PFSK-1 (cell line): ENCODE measurements around the gene RASSF3.
A peak's percentile ranks its signal among the peaks of the same experiment; 100 is the strongest.

ENCODE experiments used
- FOXP2 ChIP-seq: optimal IDR thresholded peaks from 2 replicates; pipeline ENCODE3; 2011; ENCODE audit warnings: borderline replicate concordance, control low read depth, inconsistent platforms; ENCODE audit not compliant: insufficient read depth; ENCODE audit errors: extremely low read length, extremely low read depth
- POLR2AphosphoS5 ChIP-seq: IDR thresholded peaks from 2 replicates; pipeline ENCODE4 v1.6.1; 2012; ENCODE audit warnings: low read depth, mild to moderate bottlenecking, control low read depth, low read length, moderate library complexity
- REST ChIP-seq, 2 experiments: IDR thresholded peaks; 2 replicates each; pipeline versions ENCODE4 v1.6.1 to v1.8.0; 2011 to 2012; ENCODE audit warnings: low read depth in 2 of 2, low read length in 2 of 2, control low read depth in 1 of 2, inconsistent platforms in 1 of 2, mild to moderate bottlenecking in 1 of 2, moderate library complexity in 1 of 2; ENCODE audit not compliant: insufficient read depth in 1 of 2
- SIN3A ChIP-seq: IDR thresholded peaks from 2 replicates; pipeline ENCODE4 v1.6.1; 2012; ENCODE audit warnings: mild to moderate bottlenecking, low read length, moderate library complexity, borderline replicate concordance; ENCODE audit not compliant: insufficient read depth
- TAF1 ChIP-seq: IDR thresholded peaks from 2 replicates; pipeline ENCODE4 v1.6.1; 2012; ENCODE audit warnings: low read length, control low read depth, borderline replicate concordance; ENCODE audit not compliant: insufficient read depth

The RASSF3 gene

DNA sequence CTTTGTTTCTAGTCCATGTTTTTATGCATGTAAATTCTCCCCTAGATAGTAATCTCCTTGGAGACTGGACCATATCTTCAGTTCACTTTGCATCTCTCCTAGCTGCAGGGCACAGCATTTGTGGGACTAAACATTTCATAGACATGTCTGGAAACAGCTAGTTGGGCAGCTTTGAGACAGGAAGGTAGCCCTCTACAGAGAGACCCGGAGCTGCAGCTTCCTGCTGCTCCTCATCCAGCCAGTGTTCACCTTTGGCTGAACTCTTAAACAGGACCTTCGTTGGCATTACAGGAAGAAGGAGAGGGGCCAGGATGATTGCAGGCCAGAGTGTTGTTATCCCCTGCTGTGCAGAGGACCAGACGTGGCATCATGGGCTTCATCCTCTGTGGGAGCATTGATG is 96.0 kb downstream of the RASSF3 start:
- TF ChIP-seq SIN3A, result no peak
- TF ChIP-seq REST (IDR thresholded peaks at IDR 0.05; ENCODE audit: insufficient read depth in 1 of 2, low read depth in 2 of 2, low read length in 2 of 2), result 0 out of 4 replicates have a peak, but pooled peaks of 1 of the 2 experiments have one; percentile 40

DNA sequence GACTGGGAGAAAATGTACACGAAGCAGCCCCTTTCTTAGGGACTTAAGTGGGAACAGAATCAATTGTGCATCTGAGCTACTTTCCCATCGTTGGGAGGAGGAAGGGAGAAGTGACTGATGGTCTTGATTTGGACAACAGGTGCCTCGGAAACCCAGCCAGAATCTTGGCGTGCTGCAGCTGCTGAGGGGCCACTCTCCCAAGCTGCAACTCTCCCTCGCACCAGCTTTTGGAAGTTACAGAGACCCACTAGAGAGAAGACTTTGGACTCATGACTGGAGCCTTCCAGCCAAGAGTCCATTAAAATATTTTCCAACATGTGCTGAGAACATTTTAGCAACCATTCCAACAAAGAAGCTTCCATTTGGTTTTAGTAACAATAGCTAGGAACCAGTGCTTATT is 96.6 kb downstream of the RASSF3 start:
- TF ChIP-seq TAF1 (no peak), FOXP2 (no peak), REST (IDR thresholded peaks at IDR 0.05; ENCODE audit: insufficient read depth in 1 of 2, low read depth in 2 of 2, low read length in 2 of 2) (no peak), POLR2AphosphoS5 (no peak), SIN3A (no peak)

GRCh38 chr12:64707362-64707761 is 97.1 kb downstream of the RASSF3 start:
- no peak for TF ChIP-seq FOXP2
- TF ChIP-seq POLR2AphosphoS5, result no peak
- no peak for TF ChIP-seq REST (IDR thresholded peaks at IDR 0.05; ENCODE audit: insufficient read depth in 1 of 2, low read depth in 2 of 2, low read length in 2 of 2)
- TF ChIP-seq TAF1, result no peak
- TF ChIP-seq SIN3A, result no peak

DNA sequence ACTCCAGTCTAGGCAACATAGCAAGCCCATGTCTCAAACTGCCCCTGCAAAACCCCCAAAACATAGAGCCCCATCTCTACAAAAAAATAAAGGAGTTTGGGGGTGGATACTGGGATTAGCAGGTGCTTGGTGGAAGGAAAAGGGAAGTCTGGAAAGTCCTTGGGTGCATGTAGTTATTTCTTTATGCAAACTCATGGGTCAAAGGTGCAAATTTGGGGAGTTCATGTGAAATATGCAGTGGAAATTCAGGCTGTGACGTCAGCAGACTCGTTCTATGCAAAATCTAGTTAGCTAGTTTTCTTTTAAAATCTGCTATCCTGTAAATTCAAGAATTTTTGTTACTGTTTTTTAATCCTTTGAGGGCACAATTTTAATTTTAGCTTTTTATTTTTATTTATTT is 97.6 kb downstream of the RASSF3 start:
- no peak for TF ChIP-seq POLR2AphosphoS5
- no peak for TF ChIP-seq FOXP2
- no peak for TF ChIP-seq TAF1
- no peak for TF ChIP-seq SIN3A

DNA sequence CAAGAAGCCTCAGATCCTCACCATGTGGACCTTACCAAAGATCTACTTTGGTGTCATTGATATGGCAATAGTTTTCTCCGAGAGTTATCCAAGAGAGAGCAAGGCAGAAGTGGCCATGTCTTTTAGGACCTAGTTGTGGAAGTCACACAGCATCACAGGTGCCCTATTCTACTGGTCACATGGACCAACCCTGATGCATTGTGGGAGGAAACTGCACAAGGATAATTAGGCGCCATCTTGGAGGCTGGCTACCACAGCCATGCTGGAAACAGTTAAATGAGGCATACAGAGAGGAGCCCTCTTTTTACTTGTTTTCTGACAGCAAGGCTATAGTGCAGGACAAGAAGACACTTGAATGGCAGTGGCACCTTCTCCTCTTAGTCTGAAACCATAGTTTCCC is 99.1 kb downstream of the RASSF3 start:
- TF ChIP-seq FOXP2 (no peak), SIN3A (no peak), POLR2AphosphoS5 (no peak), REST (IDR thresholded peaks at IDR 0.05; ENCODE audit: insufficient read depth in 1 of 2, low read depth in 2 of 2, low read length in 2 of 2) (no peak), TAF1 (no peak)
